SIG-M5 treated with dmso at 0.1 percent for 504 hours (cell line): Measurements from ENCODE around the gene PRDM4.

Experiments
- DNase-seq: peaks from one replicate; lab custom pipeline; 2025; ENCODE audit not compliant: unreplicated experiment; lab: John Stamatoyannopoulos, UW

Gene PRDM4

GRCh38 chr12:107760809-107761501 is at the start of gene PRDM4:
PRDM4 (minus strand) TSS chr12:107761137; CDS start chr12:107760515, 622 bp downstream.
- DNase-seq, result peak; percentile 92

GRCh38 chr12:107807471-107808150 is 46.7 kb upstream of the PRDM4 start:
- no peak for DNase-seq

GRCh38 chr12:107805488-107806180 is 44.7 kb upstream of the PRDM4 start:
- no peak for DNase-seq

GRCh38 chr12:107803092-107803491 is 42.2 kb upstream of the PRDM4 start:
- no peak for DNase-seq

GRCh38 chr12:107801150-107801549 is 40.2 kb upstream of the PRDM4 start:
- no peak for DNase-seq

- DNase-seq, result no peak
These were observed 37.6 kb upstream of the PRDM4 start for GRCh38 chr12:107798580-107798979.

GRCh38 chr12:107794451-107794850 is 33.5 kb upstream of the PRDM4 start:
- no peak for DNase-seq

GRCh38 chr12:107791465-107792089 is 30.6 kb upstream of the PRDM4 start:
- no peak for DNase-seq

- no peak for DNase-seq
These were observed 27.9 kb upstream of the PRDM4 start for GRCh38 chr12:107788690-107789458.

- no peak for DNase-seq
These were observed 27.3 kb upstream of the PRDM4 start for GRCh38 chr12:107788281-107788680.

- DNase-seq, result peak; percentile 47
These were observed 22.8 kb upstream of the PRDM4 start for GRCh38 chr12:107783406-107784376.

- DNase-seq, result no peak
These were observed 21.1 kb upstream of the PRDM4 start for GRCh38 chr12:107782067-107782466.

GRCh38 chr12:107780298-107780697 is 19.4 kb upstream of the PRDM4 start:
- peak; percentile 57 for DNase-seq

GRCh38 chr12:107779077-107779831 is 18.3 kb upstream of the PRDM4 start:
- DNase-seq, result peak; percentile 84

GRCh38 chr12:107778383-107779025 is 17.6 kb upstream of the PRDM4 start:
- peak; percentile 82 for DNase-seq

- DNase-seq, result no peak
These were observed 15.2 kb upstream of the PRDM4 start for GRCh38 chr12:107776171-107776570.

GRCh38 chr12:107775093-107775721 is 14.3 kb upstream of the PRDM4 start:
- no peak for DNase-seq
